Kidney (tissue), 14 donors: ENCODE data around the gene GRK4. TPM values are rescaled to one million over a fixed set of nuclear protein-coding genes. Genes with fewer than 3 reads are reported as not detected.
A peak's percentile ranks its signal among the peaks of the same experiment; 100 is the strongest.

Source experiments
- DNase-seq, 5 donors: peaks; one replicate each; pipeline ENCODE4 v3.0.0-alpha.2; 2013 to 2020
- FAIRE-seq: peaks from 2 replicates; lab custom pipeline; 2012; peaks lifted over from hg19 to GRCh38; lab: Jason Lieb, UNC
- H3K27ac ChIP-seq, 2 donors: one replicate each; pipeline ENCODE4 v1.7.0; 2013; ENCODE audit warnings: low read depth in 2 of 2, low read length in 2 of 2, inconsistent platforms in 1 of 2
- H3K27me3 ChIP-seq: one replicate; pipeline ENCODE4 v1.7.1; 2013; ENCODE audit warnings: low read length, inconsistent platforms; ENCODE audit not compliant: control insufficient read depth, insufficient read depth
- H3K36me3 ChIP-seq, 3 donors: one replicate each; pipeline versions ENCODE4 v1.7.0 to v1.7.1; 2013; ENCODE audit warnings: low read length in 3 of 3, control low read depth in 1 of 3, inconsistent platforms in 1 of 3; ENCODE audit not compliant: insufficient read depth in 3 of 3, control insufficient read depth in 2 of 3
- H3K4me1 ChIP-seq, 3 donors: one replicate each; pipeline versions ENCODE4 v1.7.0 to v1.7.1; 2013; ENCODE audit warnings: low read length in 3 of 3, inconsistent platforms in 1 of 3, low read depth in 1 of 3; ENCODE audit not compliant: control insufficient read depth in 2 of 3, insufficient read depth in 2 of 3
- H3K4me3 ChIP-seq, 3 donors: one replicate each; pipeline versions ENCODE4 v1.7.0 to v1.8.1; 2013; ENCODE audit warnings: low read length in 3 of 3, control low read depth in 1 of 3, inconsistent platforms in 1 of 3
- H3K9ac ChIP-seq, 3 donors: one replicate each; pipeline versions ENCODE4 v1.7.0 to v1.7.1; 2013; ENCODE audit warnings: low read length in 3 of 3, control low read depth in 1 of 3, inconsistent platforms in 1 of 3
- H3K9me3 ChIP-seq, 3 donors: one replicate each; pipeline versions ENCODE4 v1.7.0 to v1.7.1; 2013; ENCODE audit warnings: low read length in 3 of 3, control low read depth in 1 of 3, inconsistent platforms in 1 of 3; ENCODE audit not compliant: control insufficient read depth in 2 of 3, insufficient read depth in 1 of 3
- intact Hi-C: fragments of 100-400 bp; cut with DNase I; formaldehyde crosslinking; loops from one replicate; pipeline ENCODE4 v1.11.1; 2022
- polyA plus RNA-seq: library from polyadenylated mRNA; stranded (reverse); fragments of 350-450 nt; fragmentation: Illumina TruSeq; extraction: RNeasy Lipid Tissue Mini Kit (QIAGEN cat#74804); gene quantifications from one replicate; pipeline ENCODE4 v1.2.3, GENCODE V29; 2014; ENCODE audit warnings: low read depth, low replicate concordance; ENCODE audit not compliant: insufficient read depth
- total RNA-seq: library from RNA; stranded (reverse); fragmentation: NEBNext Ultra II Directional; extraction: Animal tissue kit (Norgen Biotek cat#: 25700); gene quantifications from one replicate; pipeline ENCODE4 v1.2.1, GENCODE V29; 2021
- TF ChIP-seq, protein P1 (sequence below): IDR thresholded peaks from 3 replicates; pipeline ENCODE4 v1.5.1; 2012; ENCODE audit warnings: mild to moderate bottlenecking, moderate library complexity, borderline replicate concordance; ENCODE audit not compliant: insufficient read depth; ENCODE audit errors: extremely low read depth
- donor health status: control.
- donor health status: control.
- donor health status: control.
- donor health status: control.
- donor health status: control.
- donor health status: DM: yes; HTN: yes; CAD: no.
- donor health status: Normal renal cell carcinoma (clear cell type).

Gene GRK4
- total and polyA plus RNA-seq, 2 donors from 2014 or later: 4.3 TPM

DNA sequence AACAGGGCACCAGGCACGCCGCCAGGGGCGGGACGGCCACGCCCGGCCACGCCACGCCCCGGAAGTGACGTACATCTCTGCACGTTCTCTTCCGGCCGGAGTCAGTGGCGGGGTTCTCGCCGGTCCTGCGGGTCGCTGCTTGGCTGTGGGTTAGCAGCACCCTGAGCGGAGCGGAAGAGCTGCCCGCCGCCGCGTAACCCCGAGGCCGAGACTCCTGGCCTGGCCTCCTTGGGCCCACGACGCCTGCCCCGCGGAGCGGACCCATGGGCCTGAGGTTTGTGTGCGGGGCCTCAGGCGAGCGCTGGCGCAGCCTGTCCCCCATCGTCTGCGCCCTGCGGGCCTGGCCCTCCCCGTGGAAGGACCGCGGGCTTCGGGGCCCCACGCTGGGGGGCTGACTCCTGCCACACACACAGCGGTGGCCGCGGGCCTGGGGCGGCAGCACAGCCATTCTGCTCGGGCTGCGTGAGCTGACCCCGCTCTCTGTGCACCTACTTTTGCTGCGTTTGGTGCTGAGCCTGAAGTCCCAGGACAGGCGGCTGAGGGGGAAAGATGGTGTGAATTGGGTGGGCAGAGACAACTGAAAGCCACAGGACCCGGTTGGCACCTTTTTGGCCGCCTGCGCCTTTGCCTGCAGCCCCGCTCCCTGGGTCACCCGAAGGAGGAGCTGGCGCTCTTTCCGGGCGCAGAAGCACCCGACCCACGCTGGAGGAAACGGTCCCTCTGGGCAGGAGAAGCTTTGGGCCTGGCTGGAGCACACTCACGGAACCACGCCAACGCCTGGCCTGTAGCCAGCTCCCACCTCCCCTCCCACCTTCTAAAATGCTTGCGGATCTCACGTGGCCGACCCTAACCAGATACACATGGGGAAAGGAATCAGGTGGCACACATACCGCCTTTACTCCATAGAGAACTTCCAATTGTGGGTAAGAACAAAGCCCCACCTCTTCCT, 28.3 kb upstream of the GRK4 start:
- DNase-seq (peak; percentile 95 to 98 (median 96)), FAIRE-seq (no peak)
- H3K9ac ChIP-seq: peak overlapping the region; percentile 35 to 95 (median 75)
- H3K27me3 ChIP-seq: no peaks in the 10 kb centered on the region
- TF ChIP-seq, protein P1, sequence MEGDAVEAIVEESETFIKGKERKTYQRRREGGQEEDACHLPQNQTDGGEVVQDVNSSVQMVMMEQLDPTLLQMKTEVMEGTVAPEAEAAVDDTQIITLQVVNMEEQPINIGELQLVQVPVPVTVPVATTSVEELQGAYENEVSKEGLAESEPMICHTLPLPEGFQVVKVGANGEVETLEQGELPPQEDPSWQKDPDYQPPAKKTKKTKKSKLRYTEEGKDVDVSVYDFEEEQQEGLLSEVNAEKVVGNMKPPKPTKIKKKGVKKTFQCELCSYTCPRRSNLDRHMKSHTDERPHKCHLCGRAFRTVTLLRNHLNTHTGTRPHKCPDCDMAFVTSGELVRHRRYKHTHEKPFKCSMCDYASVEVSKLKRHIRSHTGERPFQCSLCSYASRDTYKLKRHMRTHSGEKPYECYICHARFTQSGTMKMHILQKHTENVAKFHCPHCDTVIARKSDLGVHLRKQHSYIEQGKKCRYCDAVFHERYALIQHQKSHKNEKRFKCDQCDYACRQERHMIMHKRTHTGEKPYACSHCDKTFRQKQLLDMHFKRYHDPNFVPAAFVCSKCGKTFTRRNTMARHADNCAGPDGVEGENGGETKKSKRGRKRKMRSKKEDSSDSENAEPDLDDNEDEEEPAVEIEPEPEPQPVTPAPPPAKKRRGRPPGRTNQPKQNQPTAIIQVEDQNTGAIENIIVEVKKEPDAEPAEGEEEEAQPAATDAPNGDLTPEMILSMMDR: no peak
- peak overlapping the region; percentile 66 to 88 for H3K27ac ChIP-seq
- peaks cover 0 to 26% (median 3%) of the 10 kb centered on the region in 3 donors for H3K4me1 ChIP-seq
- no peaks in the 10 kb centered on the region for H3K9me3 ChIP-seq
- H3K36me3 ChIP-seq: peaks cover 0 to 18% (median 5%) of the 10 kb centered on the region in 3 donors
- intact Hi-C loops: no loop called here
- peak overlapping the region; percentile 61 to 90 (median 73) for H3K4me3 ChIP-seq

DNA sequence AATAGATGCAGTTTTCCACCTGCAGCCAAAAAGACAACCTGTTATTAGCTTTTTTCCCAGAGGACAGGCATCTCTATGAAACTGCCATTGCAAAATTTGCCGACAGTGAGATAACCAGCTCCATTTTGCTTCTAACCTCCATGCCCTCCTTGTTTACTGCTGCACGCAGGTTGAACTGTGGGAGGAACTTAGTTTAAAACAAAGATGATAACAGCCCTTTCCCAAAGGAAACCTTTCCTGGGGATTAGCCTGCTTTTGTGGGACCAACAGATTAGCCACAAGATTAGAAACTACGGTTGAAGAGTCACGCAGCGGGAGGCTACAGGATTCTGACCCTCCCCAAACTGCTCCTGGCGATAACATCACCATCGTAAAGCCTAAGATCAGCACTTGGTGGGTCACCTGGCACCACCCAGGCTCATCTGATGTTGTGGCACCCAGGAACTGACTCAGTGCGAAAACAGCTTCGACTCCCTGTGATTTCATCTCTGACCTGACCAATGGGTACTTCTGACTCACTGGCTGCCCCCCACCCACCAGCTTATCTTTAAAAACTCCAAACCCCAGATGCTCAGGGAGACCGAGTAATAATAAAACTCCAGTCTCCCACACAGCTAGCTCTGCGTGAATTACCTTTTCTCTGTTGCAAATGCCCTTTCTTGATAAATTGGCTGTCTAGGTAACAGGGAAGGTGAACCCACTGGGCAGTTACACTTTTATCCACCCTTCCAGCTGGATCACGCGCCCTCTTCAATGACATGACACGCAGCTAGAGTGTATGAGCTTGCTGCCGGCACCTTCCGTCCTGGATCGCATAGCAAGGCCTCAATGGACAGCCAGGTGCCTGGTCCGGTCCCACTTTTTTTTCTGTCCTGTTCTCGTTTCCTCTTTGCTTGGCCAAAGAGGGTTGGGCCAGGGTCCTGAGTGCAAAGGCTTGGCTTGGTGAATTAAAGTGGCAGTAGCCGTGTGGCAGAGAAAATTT, 27.3 kb upstream of the GRK4 start:
- Histone ChIP-seq H3K27me3 (no peaks in the 10 kb centered on the region), H3K36me3 (peaks cover 0 to 24% (median 12%) of the 10 kb centered on the region in 3 donors), H3K9me3 (no peaks in the 10 kb centered on the region), H3K4me3 (peak overlapping the region in 2 of 3 donors; percentile 73 to 90), H3K4me1 (peaks cover 0 to 26% (median 3%) of the 10 kb centered on the region in 3 donors), H3K27ac (no peak overlapping the region), H3K9ac (peak overlapping the region in 2 of 3 donors; percentile 9 to 13)
- intact Hi-C loops: no loop called here
- TF ChIP-seq, protein P1: no peak
- FAIRE-seq (no peak), DNase-seq (peak in 1 of 5 donors; percentile 45)

DNA sequence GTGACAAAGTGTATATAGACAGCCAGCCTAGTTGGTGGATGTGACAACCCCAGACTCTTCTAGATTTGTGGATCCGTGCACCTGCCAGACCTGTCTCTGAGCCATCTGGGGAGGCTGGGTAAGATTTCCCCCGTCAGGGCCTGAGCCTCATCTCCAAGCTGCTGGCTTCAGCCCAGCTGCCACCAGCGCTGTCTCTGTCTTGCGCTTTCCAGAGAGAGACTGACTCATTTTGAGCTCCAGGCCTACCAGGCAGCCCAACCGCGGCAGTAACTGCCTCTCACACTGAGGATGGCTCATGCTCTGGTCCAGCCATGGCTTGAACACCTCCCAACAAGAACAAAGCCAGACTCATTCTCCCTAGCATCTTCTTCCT, 26.6 kb upstream of the GRK4 start:
- Histone ChIP-seq H3K9ac (peak overlapping the region in 1 of 3 donors; percentile 9), H3K36me3 (peaks cover 0 to 31% (median 15%) of the 10 kb centered on the region in 3 donors), H3K4me1 (peaks cover 0 to 24% (median 3%) of the 10 kb centered on the region in 3 donors), H3K27ac (no peak overlapping the region), H3K4me3 (no peak overlapping the region), H3K9me3 (no peaks in the 10 kb centered on the region), H3K27me3 (no peaks in the 10 kb centered on the region)
- TF ChIP-seq, protein P1: no peak
- intact Hi-C loops: no loop called here
- no peak for FAIRE-seq
- DNase-seq: peak in 1 of 5 donors; percentile 82
